ENCODE data around the gene MRS2.
"Not testable (repeated sequence)": the region's sequence is repeated elsewhere in the genome, so short reads cannot be mapped to it uniquely, and the experiment has no call there.

The MRS2 gene

GRCh38 chr6:24391208-24391607, 11.5 kb upstream of the MRS2 start:
- no peak for DNase-seq (ENCODE audit: low spot score)

- no peak for DNase-seq (ENCODE audit: low spot score)
Measured at GRCh38 chr6:24391756-24392405, 10.9 kb upstream of the MRS2 start.

- DNase-seq (ENCODE audit: low spot score) = no peak
Measured at GRCh38 chr6:24394061-24394779, 8.5 kb upstream of the MRS2 start.

GRCh38 chr6:24394780-24395437, 7.8 kb upstream of the MRS2 start:
- DNase-seq (ENCODE audit: low spot score) = no peak

- no peak for DNase-seq (ENCODE audit: low spot score)
Measured at GRCh38 chr6:24396824-24397223, 5.9 kb upstream of the MRS2 start.

- DNase-seq (ENCODE audit: low spot score) = no peak
Measured at GRCh38 chr6:24397631-24398030, 5.1 kb upstream of the MRS2 start.

GRCh38 chr6:24400045-24401039, 2.4 kb upstream of the MRS2 start:
- DNase-seq (ENCODE audit: low spot score) = not testable (repeated sequence)

- DNase-seq (ENCODE audit: low spot score) = no peak
Measured at GRCh38 chr6:24401458-24401857, 1.3 kb upstream of the MRS2 start.

- DNase-seq (ENCODE audit: low spot score) = no peak
Measured at GRCh38 chr6:24403501-24403824, 727 bp downstream of the MRS2 start.

GRCh38 chr6:24405262-24405661, 2.5 kb downstream of the MRS2 start:
- no peak for DNase-seq (ENCODE audit: low spot score)

GRCh38 chr6:24408719-24409410, 6.1 kb downstream of the MRS2 start:
- no peak for DNase-seq (ENCODE audit: low spot score)

- DNase-seq (ENCODE audit: low spot score) = no peak
Measured at GRCh38 chr6:24410622-24411021, 7.9 kb downstream of the MRS2 start.

GRCh38 chr6:24412294-24412693, 9.6 kb downstream of the MRS2 start:
- DNase-seq (ENCODE audit: low spot score) = no peak

GRCh38 chr6:24414531-24414930, 11.8 kb downstream of the MRS2 start:
- not testable (repeated sequence) for DNase-seq (ENCODE audit: low spot score)

GRCh38 chr6:24415753-24416152, 13.0 kb downstream of the MRS2 start:
- no peak for DNase-seq (ENCODE audit: low spot score)

- no peak for DNase-seq (ENCODE audit: low spot score)
Measured at GRCh38 chr6:24419526-24419925, 16.8 kb downstream of the MRS2 start.

GRCh38 chr6:24425091-24425490, 22.4 kb downstream of the MRS2 start:
- DNase-seq (ENCODE audit: low spot score) = no peak

GRCh38 chr6:24426729-24427446, 24.2 kb downstream of the MRS2 start:
- DNase-seq (ENCODE audit: low spot score) = no peak

- no peak for DNase-seq (ENCODE audit: low spot score)
Measured at GRCh38 chr6:24428615-24429014, 25.9 kb downstream of the MRS2 start.

GRCh38 chr6:24429146-24429545, 26.4 kb downstream of the MRS2 start:
- DNase-seq (ENCODE audit: low spot score) = no peak

GRCh38 chr6:24430086-24430485, 27.4 kb downstream of the MRS2 start:
- no peak for DNase-seq (ENCODE audit: low spot score)

Measured in ecto neural progenitor cell (in vitro differentiated cells).